GM08714 (cell line): ENCODE results near the gene TARDBP.
"Not testable (repeated sequence)": the region's sequence is repeated elsewhere in the genome, so short reads cannot be mapped to it uniquely, and the experiment has no call there.

Experiments used
- H3K4me3 ChIP-seq: fragments of 200-500 bp; sonication (Bioruptor generic); 2 replicates; pipeline ENCODE4 v1.5.1; 2014; ENCODE audit warnings: mild to moderate bottlenecking, low read length, inconsistent platforms
- ZNF274 ChIP-seq: IDR thresholded peaks from 2 replicates; pipeline ENCODE4 v1.6.1; 2012; ENCODE audit warnings: mild to moderate bottlenecking, low read depth, low read length

The TARDBP gene

GRCh38 chr1:11057477-11057876, 45.0 kb downstream of the TARDBP start:
- no peak overlapping the region for H3K4me3 ChIP-seq
- no peak for TF ChIP-seq ZNF274

GRCh38 chr1:11058026-11058425, 45.6 kb downstream of the TARDBP start:
- no peak for TF ChIP-seq ZNF274
- H3K4me3 ChIP-seq, result no peak overlapping the region

- peak overlapping the region; percentile 83 for H3K4me3 ChIP-seq
- TF ChIP-seq ZNF274, result no peak
Observed at GRCh38 chr1:11058595-11059154, 46.2 kb downstream of the TARDBP start.

- peak overlapping the region; percentile 83 for H3K4me3 ChIP-seq
- TF ChIP-seq ZNF274, result no peak
Observed at GRCh38 chr1:11059155-11059967, 46.9 kb downstream of the TARDBP start.

GRCh38 chr1:11059968-11060830, 47.7 kb downstream of the TARDBP start, which contains the start of gene SRM:
Gene SRM (minus strand): TSS chr1:11060018. CDS start chr1:11059943, 75 bp downstream.
- no peak for TF ChIP-seq ZNF274
- peak within 1 kb of the TSS; percentile 84 for H3K4me3 ChIP-seq

- no peak for TF ChIP-seq ZNF274
- no peak overlapping the region; the same call in 1 of the 2 replicates for H3K4me3 ChIP-seq
Observed at GRCh38 chr1:11061652-11062365, 49.4 kb downstream of the TARDBP start.

- TF ChIP-seq ZNF274, result no peak
- no peak overlapping the region for H3K4me3 ChIP-seq
Observed at GRCh38 chr1:11062965-11063401, 50.5 kb downstream of the TARDBP start.

GRCh38 chr1:11063937-11064537, 51.6 kb downstream of the TARDBP start:
- H3K4me3 ChIP-seq, result not testable (repeated sequence)

- no peak for TF ChIP-seq ZNF274
- no peak overlapping the region for H3K4me3 ChIP-seq
Observed at GRCh38 chr1:11064942-11065341, 52.5 kb downstream of the TARDBP start.

GRCh38 chr1:11065796-11066195, 53.3 kb downstream of the TARDBP start:
- no peak for TF ChIP-seq ZNF274
- no peak overlapping the region for H3K4me3 ChIP-seq

- TF ChIP-seq ZNF274, result no peak
- H3K4me3 ChIP-seq, result no peak overlapping the region
Observed at GRCh38 chr1:11067716-11068599, 55.5 kb downstream of the TARDBP start.

GRCh38 chr1:11068600-11069473, 56.4 kb downstream of the TARDBP start:
- H3K4me3 ChIP-seq, result no peak overlapping the region
- no peak for TF ChIP-seq ZNF274
